Pancreas (tissue), 10 donors: ENCODE results near the gene TTC1. TPM values are rescaled to one million over a fixed set of nuclear protein-coding genes. Genes with fewer than 3 reads are reported as not detected.

Experiments used
- ATAC-seq, 4 donors: fragments of 200-7000 bp; cut with Tn5 transposase; one replicate each; pipeline versions ENCODE4 v1.8.0 to v1.9.1; 2020; ENCODE audit warnings: mild to moderate bottlenecking in 4 of 4, moderate library complexity in 4 of 4
- DNase-seq, 6 donors: peaks; one replicate each; pipeline ENCODE4 v3.0.0-alpha.2; 2020
- FAIRE-seq: peaks from 2 replicates; lab custom pipeline; 2012; peaks lifted over from hg19 to GRCh38; lab: Jason Lieb, UNC
- H3K27ac ChIP-seq, 4 donors: fragments of 200-600 bp; sonication (generic); 1 replicate in 3 of 4; 2 replicates in 1 of 4; pipeline versions ENCODE4 v1.5.0 to v1.8.0; 2020
- H3K27me3 ChIP-seq, 4 donors: fragments of 200-600 bp; one replicate each; pipeline ENCODE4 v1.8.0; 2021
- H3K36me3 ChIP-seq, 3 donors: fragments of 200-600 bp; sonication (generic) in 1 of 3; one replicate each; pipeline versions ENCODE4 v1.5.0 to v1.8.0; 2020 to 2021
- H3K4me1 ChIP-seq, 3 donors: fragments of 200-600 bp; one replicate each; pipeline ENCODE4 v1.8.0; 2021
- H3K4me3 ChIP-seq, 4 donors: fragments of 200-600 bp; sonication (generic) in 2 of 4; one replicate each; pipeline versions ENCODE4 v1.5.0 to v1.8.0; 2020 to 2021
- H3K9me3 ChIP-seq, 4 donors: fragments of 200-600 bp; one replicate each; pipeline ENCODE4 v1.8.0; 2021
- CTCF ChIP-seq, 4 donors: fragments of 200-600 bp; sonication (generic) in 3 of 4; IDR thresholded peaks; one replicate each; pipeline versions ENCODE4 v1.5.0 to v1.8.0; 2021; ENCODE audit warnings: antibody characterized with exemption in 4 of 4
- WGBS, 2 donors: extraction: QIAGEN DNeasy Blood & Tissue Kit; methylation state at CpG; one replicate each; pipeline ENCODE4 v1.1.7; 2013; 5-methylcytosine and 5-hydroxymethylcytosine counted together
- intact Hi-C, 3 donors: fragments of 100-400 bp; cut with DNase I; formaldehyde crosslinking; loops; one replicate each; pipeline versions ENCODE4 v1.11.1 to v1.14.2; 2022
- polyA plus RNA-seq, 2 donors: library from polyadenylated mRNA; stranded (reverse); fragments of 200-250 nt; gene quantifications; one replicate each; pipeline ENCODE4 v1.2.3, GENCODE V29; 2013
- total RNA-seq, 6 donors: library from RNA; stranded (reverse); fragmentation: NEBNext Ultra II Directional in 4 of 6; extraction: Animal tissue kit (Norgen Biotek cat#: 25700) in 4 of 6; gene quantifications; one replicate each; pipeline versions ENCODE4 v1.2.1 to v1.2.4, GENCODE V29; 2021 to 2023
- donor health status: healthy with polysubstance abuse.
- donor health status: DM: no; HTN: no; CAD: no; lungs with moderate emphysema.
- donor health status: DM: no; HTN: no; CAD: no.
- donor health status: control.
- donor health status: control.
- donor health status: Bipolar disorder and iron deficiency.
- donor health status: DM: yes; HTN: yes; CAD: no.
- donor health status: DM: no; HTN: no; CAD: no.
- donor health status: DM: no; HTN: no; CAD: no.
- donor health status: DM: yes; HTN: yes; CAD: no.

TTC1 gene
- total and polyA plus RNA-seq, 8 donors: 9.9 to 27.6 (median 15.6) TPM

GRCh38 chr5:160075073-160075472 lies 66.1 kb downstream of the TTC1 start:
- no peak for DNase-seq
- no peak for ATAC-seq
- intact Hi-C loops: no loop called here
- no peaks in the 10 kb centered on the region for H3K4me1 ChIP-seq
- H3K27ac ChIP-seq: no peak overlapping the region
- no peaks in the 10 kb centered on the region for H3K27me3 ChIP-seq
- H3K36me3 ChIP-seq: no peaks in the 10 kb centered on the region
- H3K4me3 ChIP-seq: no peak overlapping the region
- no peaks in the 10 kb centered on the region for H3K9me3 ChIP-seq
- no peak for FAIRE-seq
- TF ChIP-seq CTCF (IDR thresholded peaks at IDR 0.05): no peak

GRCh38 chr5:160076997-160077396 lies 68.1 kb downstream of the TTC1 start:
- ATAC-seq: no peak
- WGBS, 2 donors: 67 to 72% methylated on average over 2 of the region's 2 CpGs
- no peaks in the 10 kb centered on the region for H3K4me1 ChIP-seq
- no peaks in the 10 kb centered on the region for H3K9me3 ChIP-seq
- H3K27ac ChIP-seq: no peak overlapping the region
- intact Hi-C loops: no loop called here
- DNase-seq: no peak
- TF ChIP-seq CTCF (IDR thresholded peaks at IDR 0.05): no peak
- no peak for FAIRE-seq
- no peaks in the 10 kb centered on the region for H3K27me3 ChIP-seq
- no peaks in the 10 kb centered on the region for H3K36me3 ChIP-seq
- no peak overlapping the region for H3K4me3 ChIP-seq

- Histone ChIP-seq H3K4me3 (no peak overlapping the region), H3K4me1 (peaks cover 0 to 4% (median 0%) of the 10 kb centered on the region in 3 donors), H3K36me3 (no peaks in the 10 kb centered on the region), H3K27ac (no peak overlapping the region), H3K27me3 (no peaks in the 10 kb centered on the region), H3K9me3 (no peaks in the 10 kb centered on the region)
- TF ChIP-seq CTCF (IDR thresholded peaks at IDR 0.05): no peak
- intact Hi-C loops: no loop called here
- no peak for DNase-seq
- FAIRE-seq: no peak
- no peak for ATAC-seq
- WGBS, 2 donors: 94 to 98% methylated on average over 2 of the region's 2 CpGs
Measured at GRCh38 chr5:160079753-160080152, 70.8 kb downstream of the TTC1 start.

- Histone ChIP-seq H3K27me3 (no peaks in the 10 kb centered on the region), H3K9me3 (no peaks in the 10 kb centered on the region), H3K36me3 (no peaks in the 10 kb centered on the region), H3K4me3 (no peak overlapping the region), H3K27ac (no peak overlapping the region), H3K4me1 (peaks cover 0 to 4% (median 0%) of the 10 kb centered on the region in 3 donors)
- FAIRE-seq: no peak
- no peak for DNase-seq
- 67 to 72% methylated on average over 3 of the region's 3 CpGs for whole genome bisulfite sequencing, 2 donors
- no peak for ATAC-seq
- intact Hi-C loops: no loop called here
- no peak for TF ChIP-seq CTCF (IDR thresholded peaks at IDR 0.05)
Measured at GRCh38 chr5:160081495-160081894, 72.6 kb downstream of the TTC1 start.

GRCh38 chr5:160082614-160083500 lies 73.9 kb downstream of the TTC1 start:
- peak in 2 of 4 donors; percentile 33 to 68 for ATAC-seq
- H3K9me3 ChIP-seq: no peaks in the 10 kb centered on the region
- intact Hi-C loops: no loop called here
- H3K4me3 ChIP-seq: no peak overlapping the region
- peaks cover 0 to 4% (median 0%) of the 10 kb centered on the region in 3 donors for H3K4me1 ChIP-seq
- WGBS, 2 donors: 70 to 76% methylated on average over 9 of the region's 9 CpGs
- no peak for FAIRE-seq
- H3K36me3 ChIP-seq: no peaks in the 10 kb centered on the region
- no peak overlapping the region for H3K27ac ChIP-seq
- no peaks in the 10 kb centered on the region for H3K27me3 ChIP-seq
- no peak for TF ChIP-seq CTCF (IDR thresholded peaks at IDR 0.05)
- no peak for DNase-seq
